Activated naive CD8-positive, alpha-beta T cell treated with anti-CD3 and anti-CD28 coated beads, Interleukin-2, amount 10 ng/mL, durations not matched to agents 7 days and 5 days (primary cell): ENCODE data around the gene F11. TPM values are rescaled to one million over a fixed set of nuclear protein-coding genes. Genes with fewer than 3 reads are reported as not detected.

Experiments used
- ATAC-seq: fragments of 150-1000 bp; cut with Tn5 transposase; one replicate; pipeline ENCODE4 v1.10.0; 2021; ENCODE audit warnings: low read depth, moderate library complexity
- POLR2A ChIA-PET: fragments of 350-600 bp; sonication (Branson Sonifier 250); formaldehyde crosslinking; loops from one replicate; lab custom pipeline; 2021; ENCODE audit warnings: antibody characterized with exemption; lab: Charles Lee
- DNase-seq: peaks from one replicate; pipeline ENCODE4 v3.0.0; 2021
- H3K27ac Mint-ChIP-seq: one replicate; pipeline ENCODE4 v1.8.0; 2022; ENCODE audit warnings: mild to moderate bottlenecking, mixed read lengths
- H3K27me3 Mint-ChIP-seq: one replicate; pipeline ENCODE4 v1.8.0; 2022; ENCODE audit warnings: mild to moderate bottlenecking, moderate library complexity, mixed read lengths
- H3K36me3 Mint-ChIP-seq: one replicate; pipeline ENCODE4 v1.8.0; 2021; ENCODE audit warnings: mild to moderate bottlenecking, mixed read lengths
- H3K4me1 Mint-ChIP-seq: one replicate; pipeline ENCODE4 v1.8.0; 2021; ENCODE audit warnings: mixed read lengths
- H3K4me3 Mint-ChIP-seq: one replicate; pipeline ENCODE4 v1.8.0; 2022; ENCODE audit warnings: mild to moderate bottlenecking, moderate library complexity, mixed read lengths
- H3K9me3 Mint-ChIP-seq: one replicate; pipeline ENCODE4 v1.8.0; 2021; ENCODE audit warnings: mixed read lengths
- total RNA-seq, 2 experiments: library from RNA; stranded (reverse); gene quantifications; one replicate each; pipeline ENCODE4 v1.2.3, GENCODE V29; 2021

The F11 gene
- total RNA-seq = not detected

DNA sequence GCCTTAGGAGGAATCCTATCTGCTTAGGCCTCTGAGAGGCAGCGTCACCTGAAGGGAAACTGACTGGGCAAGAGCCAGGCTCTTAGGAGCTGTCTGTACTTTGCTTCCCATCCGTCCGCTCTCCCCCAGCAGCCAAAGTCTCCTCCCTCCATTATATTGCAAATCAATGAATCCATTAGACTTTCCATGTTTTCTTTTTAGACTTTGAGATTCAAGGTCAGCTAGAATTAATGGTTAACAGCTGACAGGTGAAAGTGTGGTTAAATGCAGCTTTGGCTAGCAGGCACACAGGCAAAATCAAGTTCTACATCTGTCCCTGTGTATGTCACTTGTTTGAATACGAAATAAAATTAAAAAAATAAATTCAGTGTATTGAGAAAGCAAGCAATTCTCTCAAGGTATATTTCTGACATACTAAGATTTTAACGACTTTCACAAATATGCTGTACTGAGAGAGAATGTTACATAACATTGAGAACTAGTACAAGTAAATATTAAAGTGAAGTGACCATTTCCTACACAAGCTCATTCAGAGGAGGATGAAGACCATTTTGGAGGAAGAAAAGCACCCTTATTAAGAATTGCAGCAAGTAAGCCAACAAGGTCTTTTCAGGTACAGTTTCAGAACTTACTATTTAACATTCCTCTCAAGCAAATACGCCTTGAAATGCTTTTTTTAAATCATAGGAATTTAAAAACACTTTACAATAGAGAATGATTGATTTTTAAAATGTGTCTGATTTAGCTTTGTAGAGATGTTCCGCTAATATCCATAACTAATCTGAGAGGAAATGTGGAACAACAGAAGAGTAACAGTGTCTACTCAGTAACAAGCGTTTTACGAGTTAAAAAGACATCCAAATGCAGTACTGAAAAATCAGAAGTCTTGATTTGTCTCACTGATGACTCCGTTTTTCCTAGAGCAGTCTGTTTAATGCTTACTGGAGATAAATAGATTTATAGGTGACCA is at the start of gene F11:
Gene F11 (plus strand): TSS at position 507 of the 970 bp plus-strand sequence. CDS start 948 bp downstream, outside the sequence.
- no peaks in the 10 kb centered on the region for H3K36me3 Mint-ChIP-seq

DNA sequence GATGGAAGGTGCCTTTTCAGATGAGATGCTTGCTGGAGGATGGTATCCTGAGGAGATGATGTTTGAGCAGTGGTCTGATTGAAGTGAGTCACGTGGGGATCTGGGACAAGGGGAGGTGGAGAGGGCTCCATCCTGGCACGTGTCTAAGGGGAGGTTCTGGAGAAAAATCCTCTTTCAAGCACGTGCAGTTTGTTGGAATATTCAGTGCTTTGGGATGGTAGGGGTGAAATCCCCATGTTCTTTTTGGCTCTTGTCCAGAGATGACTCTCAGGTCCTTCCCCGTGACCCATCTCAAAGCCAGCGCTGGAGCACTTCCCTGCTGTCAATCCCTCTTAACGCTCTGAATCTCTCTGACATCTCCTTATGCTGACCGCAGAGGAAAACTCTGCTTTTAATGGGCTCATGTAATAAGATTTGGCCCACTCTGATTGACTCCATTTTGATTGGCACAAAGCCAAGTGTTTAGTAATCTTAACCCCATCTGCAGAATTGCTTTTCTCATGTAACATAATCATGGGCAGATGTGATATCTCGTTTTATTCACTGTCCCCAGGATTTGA is 49.4 kb upstream of the F11 start:
- POLR2A ChIA-PET = no interaction called here
- H3K36me3 Mint-ChIP-seq = peaks cover 2% of the 10 kb centered on the region
- DNase-seq = no peak
- no peak for ATAC-seq
- H3K4me1 Mint-ChIP-seq = no peaks in the 10 kb centered on the region
- peaks cover 2% of the 10 kb centered on the region for H3K9me3 Mint-ChIP-seq
- no peaks in the 10 kb centered on the region for H3K27me3 Mint-ChIP-seq
- H3K27ac Mint-ChIP-seq = no peak overlapping the region
- H3K4me3 Mint-ChIP-seq = no peak overlapping the region

More for the DNA sequence above, at the start of gene F11:
- Mint-ChIP-seq H3K27me3 (peaks cover 5% of the 10 kb centered on the region), H3K27ac (no peak within 1 kb of the TSS), H3K4me1 (no peaks in the 10 kb centered on the region), H3K9me3 (no peaks in the 10 kb centered on the region), H3K4me3 (no peak within 1 kb of the TSS)
- no peak for ATAC-seq
- no peak for DNase-seq
- POLR2A ChIA-PET = no interaction called here

DNA sequence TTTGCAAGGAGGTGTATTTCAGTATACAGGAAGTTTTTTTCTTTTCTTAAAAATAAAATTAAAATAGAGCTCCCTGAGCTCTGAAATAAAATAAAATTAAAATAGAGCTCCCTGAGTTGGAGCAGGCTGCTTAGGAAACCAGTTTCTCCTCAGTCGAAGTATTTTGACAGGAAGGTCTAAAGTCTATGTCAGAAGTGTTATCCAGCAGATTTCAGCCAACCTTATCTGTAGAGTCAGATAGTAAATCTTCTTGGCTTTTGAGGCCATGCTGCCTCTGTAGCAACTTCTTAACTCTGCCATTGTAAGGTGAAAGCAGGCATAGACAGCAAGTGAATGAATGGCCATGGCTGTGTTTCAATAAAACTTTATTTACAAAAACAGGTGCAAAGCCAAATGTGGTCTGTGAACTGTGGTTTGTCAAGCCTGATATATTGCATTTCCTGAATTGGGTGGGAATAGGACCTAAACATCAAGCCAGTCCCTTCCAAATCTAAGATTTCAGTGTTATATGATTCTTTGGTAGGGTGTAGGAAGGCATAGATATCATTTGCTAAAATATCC is 48.2 kb upstream of the F11 start:
- H3K36me3 Mint-ChIP-seq = no peaks in the 10 kb centered on the region
- H3K4me3 Mint-ChIP-seq = no peak overlapping the region
- no peaks in the 10 kb centered on the region for H3K4me1 Mint-ChIP-seq
- H3K27ac Mint-ChIP-seq = no peak overlapping the region
- no peak for DNase-seq
- H3K27me3 Mint-ChIP-seq = peaks cover 4% of the 10 kb centered on the region
- no peak for ATAC-seq
- POLR2A ChIA-PET = no interaction called here
- H3K9me3 Mint-ChIP-seq = peaks cover 2% of the 10 kb centered on the region

DNA sequence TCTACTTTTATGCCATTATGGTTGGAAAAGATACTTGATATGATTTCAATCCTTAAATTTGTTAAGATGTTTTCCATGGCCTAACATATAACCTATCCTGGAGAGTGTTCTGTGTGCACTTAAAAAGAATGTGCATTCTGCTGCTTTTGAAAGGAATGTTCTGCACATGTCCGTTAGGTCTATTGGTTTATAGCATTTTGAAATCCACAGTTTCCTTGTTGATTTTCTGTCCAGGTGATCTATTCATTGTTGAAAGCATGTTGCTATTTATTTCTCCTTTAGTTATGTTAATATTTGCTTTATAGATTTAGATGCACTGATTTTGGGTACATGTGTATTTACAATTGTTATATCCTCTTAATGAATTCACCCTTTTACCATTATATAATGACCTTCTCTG is 44.4 kb upstream of the F11 start:
- DNase-seq (no peak), ATAC-seq (no peak)
- Mint-ChIP-seq H3K27ac (no peak overlapping the region), H3K27me3 (peaks cover 4% of the 10 kb centered on the region), H3K36me3 (no peaks in the 10 kb centered on the region), H3K9me3 (peaks cover 11% of the 10 kb centered on the region), H3K4me1 (no peaks in the 10 kb centered on the region), H3K4me3 (no peak overlapping the region)
- POLR2A ChIA-PET = no interaction called here

DNA sequence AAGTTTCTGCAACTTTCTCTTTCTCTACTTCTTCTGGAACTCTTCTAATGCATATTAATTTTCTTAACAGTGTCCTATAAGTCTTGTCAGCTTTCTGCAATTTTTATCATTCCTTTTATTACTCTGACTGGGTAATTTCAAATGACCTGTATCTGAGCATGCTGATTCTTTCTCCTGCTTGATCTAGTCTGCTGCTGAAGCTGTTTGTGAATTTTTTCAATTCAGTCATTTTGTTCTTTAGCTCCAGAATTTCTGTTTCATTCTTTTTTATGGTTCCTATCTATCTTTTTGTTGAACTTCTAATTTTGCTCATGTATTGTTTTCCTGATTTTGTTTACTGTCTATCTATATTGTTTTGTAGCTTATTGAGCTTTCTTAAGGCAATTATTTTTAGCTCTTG is 40.1 kb upstream of the F11 start:
- Mint-ChIP-seq H3K27me3 (peaks cover 4% of the 10 kb centered on the region), H3K36me3 (no peaks in the 10 kb centered on the region), H3K27ac (no peak overlapping the region), H3K4me1 (no peaks in the 10 kb centered on the region), H3K4me3 (no peak overlapping the region), H3K9me3 (peaks cover 9% of the 10 kb centered on the region)
- DNase-seq = no peak
- POLR2A ChIA-PET = no interaction called here
- ATAC-seq = no peak

DNA sequence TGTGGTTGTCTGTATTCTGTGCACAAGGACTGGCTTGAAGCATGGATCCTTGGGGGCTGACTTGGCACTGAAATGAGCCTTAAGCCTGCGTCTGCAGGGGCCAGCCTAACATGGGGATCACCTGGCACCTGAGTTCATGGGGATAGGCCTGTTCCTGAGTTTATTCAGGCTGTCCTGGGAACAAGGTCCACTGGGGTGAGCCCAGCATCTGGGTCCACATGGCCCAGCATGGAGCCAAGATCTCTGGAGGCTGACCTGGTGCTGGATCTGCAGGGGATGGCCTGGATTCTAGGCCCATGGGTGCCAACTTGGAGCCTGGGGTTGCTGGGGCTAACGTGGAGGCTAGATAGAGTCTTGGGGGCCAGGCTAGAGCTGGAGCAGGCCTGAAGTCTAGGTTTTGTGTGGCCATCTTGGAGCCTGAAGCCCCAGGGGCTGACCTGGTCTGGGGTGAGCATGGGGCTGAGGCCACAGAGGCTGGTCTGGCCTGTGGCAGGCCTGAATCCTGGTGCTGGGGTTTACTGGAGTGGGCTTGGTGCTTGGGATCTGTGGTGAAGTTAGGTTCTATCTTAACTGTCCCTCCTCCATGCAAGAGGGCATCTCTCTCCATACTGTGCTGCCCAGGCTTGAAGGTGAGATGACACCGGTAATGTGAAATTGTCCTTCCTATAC is 39.3 kb upstream of the F11 start:
- no peak for ATAC-seq
- no peaks in the 10 kb centered on the region for H3K4me1 Mint-ChIP-seq
- H3K27me3 Mint-ChIP-seq = peaks cover 4% of the 10 kb centered on the region
- POLR2A ChIA-PET = no interaction called here
- H3K9me3 Mint-ChIP-seq = peaks cover 9% of the 10 kb centered on the region
- no peaks in the 10 kb centered on the region for H3K36me3 Mint-ChIP-seq
- no peak overlapping the region for H3K27ac Mint-ChIP-seq
- no peak for DNase-seq
- H3K4me3 Mint-ChIP-seq = no peak overlapping the region

DNA sequence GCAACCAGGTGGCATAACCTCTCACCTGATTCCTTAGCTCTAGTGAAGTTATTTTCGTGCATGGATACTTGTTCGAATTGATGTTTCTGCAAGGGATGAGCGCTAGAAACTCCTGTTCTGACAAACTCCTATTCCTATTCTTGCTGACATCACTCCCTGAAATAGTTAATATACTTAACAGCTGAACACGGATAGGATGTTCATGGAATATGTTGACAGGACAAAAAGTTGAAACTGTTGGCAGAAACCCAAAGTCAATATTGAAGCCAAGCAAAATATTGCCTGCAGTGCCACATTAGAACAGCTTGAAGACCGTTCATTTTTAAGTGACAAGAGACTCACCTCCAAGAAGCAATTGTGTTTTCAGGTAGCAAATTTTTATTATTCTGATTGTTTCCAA is 38.8 kb upstream of the F11 start, which contains the start of gene KLKB1:
Gene KLKB1 (plus strand): TSS at position 287 of the 400 bp plus-strand sequence. CDS start 689 bp downstream, outside the sequence.
- Mint-ChIP-seq H3K9me3 (peaks cover 9% of the 10 kb centered on the region), H3K4me3 (no peak within 1 kb of the TSS), H3K4me1 (no peaks in the 10 kb centered on the region), H3K36me3 (no peaks in the 10 kb centered on the region), H3K27me3 (peaks cover under 1% of the 10 kb centered on the region), H3K27ac (no peak within 1 kb of the TSS)
- ATAC-seq = no peak
- POLR2A ChIA-PET = no interaction called here
- DNase-seq = no peak

DNA sequence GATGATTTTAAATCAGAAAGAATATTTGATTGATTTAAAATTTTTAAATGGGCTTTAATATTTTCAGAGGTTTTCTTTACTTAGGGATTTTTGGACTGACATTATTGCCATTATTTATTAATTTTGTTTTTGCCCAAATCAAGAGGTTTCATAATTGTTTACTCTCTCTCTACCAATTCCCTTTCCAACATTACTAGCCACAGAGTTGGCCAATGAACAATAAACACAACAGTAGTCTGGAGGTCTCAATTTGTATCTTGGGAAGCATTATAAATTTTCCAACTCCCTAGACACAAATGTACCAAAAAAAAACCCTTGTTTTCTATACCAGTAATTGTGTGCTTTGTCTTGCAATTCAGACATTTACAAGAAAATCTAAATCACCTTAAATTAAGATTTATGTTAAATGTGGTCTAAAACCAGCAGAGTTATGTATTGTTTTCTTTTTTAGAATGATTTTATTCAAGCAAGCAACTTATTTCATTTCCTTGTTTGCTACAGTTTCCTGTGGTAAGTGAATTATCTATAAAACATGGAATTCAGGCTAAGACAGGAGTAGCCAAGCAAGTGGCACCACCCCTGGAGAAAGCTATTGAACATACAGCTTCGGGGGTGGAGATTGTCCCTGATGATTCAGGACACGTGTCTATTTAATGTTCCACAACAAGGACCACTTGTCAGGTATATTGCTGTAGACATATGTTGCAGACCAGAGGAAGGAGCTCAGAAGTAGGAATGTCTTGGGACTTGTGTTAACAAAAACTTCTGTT is 38.1 kb upstream of the F11 start:
- Mint-ChIP-seq H3K27ac (no peak overlapping the region), H3K9me3 (peaks cover 9% of the 10 kb centered on the region), H3K36me3 (no peaks in the 10 kb centered on the region), H3K4me1 (no peaks in the 10 kb centered on the region), H3K4me3 (no peak overlapping the region), H3K27me3 (no peaks in the 10 kb centered on the region)
- ATAC-seq = no peak
- no peak for DNase-seq
- POLR2A ChIA-PET = no interaction called here

DNA sequence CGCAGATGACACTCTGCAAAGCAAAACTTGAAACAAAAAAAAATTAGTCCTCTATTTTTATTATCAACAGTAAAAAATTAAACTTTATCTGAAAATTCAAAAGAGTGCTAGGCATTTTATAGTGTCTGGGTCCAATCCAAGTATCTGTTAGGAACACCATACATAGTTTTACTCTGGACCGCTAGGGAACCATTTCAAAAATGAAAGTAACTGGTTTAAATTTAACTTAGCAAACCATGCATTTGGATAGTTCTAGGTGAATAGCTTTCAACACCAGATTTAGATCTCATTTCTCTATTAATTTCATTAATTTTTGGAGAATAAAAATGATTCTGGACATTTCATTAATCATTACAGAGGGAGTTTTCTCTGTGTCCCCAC is 37.5 kb upstream of the F11 start:
- H3K4me3 Mint-ChIP-seq = no peak overlapping the region
- peaks cover 5% of the 10 kb centered on the region for H3K9me3 Mint-ChIP-seq
- DNase-seq (no peak), ATAC-seq (no peak)
- no peaks in the 10 kb centered on the region for H3K27me3 Mint-ChIP-seq
- H3K27ac Mint-ChIP-seq = no peak overlapping the region
- POLR2A ChIA-PET = no interaction called here
- no peaks in the 10 kb centered on the region for H3K4me1 Mint-ChIP-seq
- H3K36me3 Mint-ChIP-seq = no peaks in the 10 kb centered on the region

DNA sequence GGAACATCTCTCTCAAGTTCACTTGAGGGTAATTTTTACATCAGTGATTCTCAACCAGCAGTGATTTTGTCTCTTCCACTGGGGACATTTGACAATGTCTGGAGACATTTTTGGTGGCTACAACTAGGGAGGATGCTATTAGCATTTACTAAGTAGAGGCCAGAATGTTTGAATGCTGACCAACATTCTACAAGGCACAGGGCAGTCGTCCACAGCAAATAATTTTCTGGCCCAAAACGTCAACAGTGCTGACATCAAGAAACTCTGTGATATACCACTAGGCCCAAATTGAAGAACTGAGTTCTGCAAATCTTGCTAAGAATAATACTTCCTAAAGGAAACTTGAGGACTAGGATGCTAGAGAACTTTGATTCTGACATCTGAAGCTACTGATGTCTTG is 31.6 kb upstream of the F11 start:
- ATAC-seq (no peak), DNase-seq (no peak)
- no peaks in the 10 kb centered on the region for H3K36me3 Mint-ChIP-seq
- H3K4me3 Mint-ChIP-seq = no peak overlapping the region
- POLR2A ChIA-PET = no interaction called here
- no peaks in the 10 kb centered on the region for H3K9me3 Mint-ChIP-seq
- H3K27me3 Mint-ChIP-seq = no peaks in the 10 kb centered on the region
- H3K27ac Mint-ChIP-seq = no peak overlapping the region
- no peaks in the 10 kb centered on the region for H3K4me1 Mint-ChIP-seq

DNA sequence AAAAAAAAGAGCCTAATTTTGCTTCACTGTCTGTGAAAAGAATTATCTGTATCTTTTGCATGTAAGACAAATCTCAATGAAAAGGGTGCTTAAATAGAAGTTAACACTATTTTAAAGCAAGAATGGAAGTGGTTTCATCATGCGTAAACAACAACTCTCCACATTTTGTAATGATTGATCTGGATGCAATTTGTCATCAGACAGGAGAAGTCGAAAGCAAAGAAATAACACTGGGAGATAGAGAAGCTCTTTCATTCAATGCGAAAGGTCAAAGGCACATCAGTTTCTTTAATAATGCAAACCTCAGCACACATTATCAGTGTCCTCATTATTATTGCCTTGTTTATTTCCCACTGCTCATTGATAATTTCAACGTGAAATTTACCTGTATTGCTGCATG is 29.9 kb upstream of the F11 start:
- ATAC-seq (no peak), DNase-seq (no peak)
- POLR2A ChIA-PET = no interaction called here
- H3K9me3 Mint-ChIP-seq = no peaks in the 10 kb centered on the region
- no peaks in the 10 kb centered on the region for H3K4me1 Mint-ChIP-seq
- H3K4me3 Mint-ChIP-seq = no peak overlapping the region
- H3K27me3 Mint-ChIP-seq = no peaks in the 10 kb centered on the region
- H3K27ac Mint-ChIP-seq = no peak overlapping the region
- H3K36me3 Mint-ChIP-seq = no peaks in the 10 kb centered on the region

DNA sequence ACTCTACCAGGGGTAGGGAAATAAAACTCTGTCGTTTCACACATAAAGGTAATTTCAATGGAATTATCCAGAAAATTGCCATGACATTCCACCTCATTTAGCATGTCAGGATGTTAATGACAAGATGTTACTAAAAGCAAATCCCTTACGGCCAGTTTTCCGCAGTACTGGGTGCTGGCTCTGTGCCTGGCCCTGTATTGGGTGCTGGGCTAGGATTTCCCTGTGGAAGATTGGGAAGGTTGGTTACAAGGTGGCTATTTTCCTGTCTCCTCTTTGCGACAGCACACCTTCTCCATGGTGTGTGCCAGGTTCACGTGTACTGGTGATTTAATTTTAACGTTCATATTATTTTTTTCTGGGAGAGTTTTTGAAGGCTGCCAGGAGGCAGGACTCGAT is 25.5 kb upstream of the F11 start:
- POLR2A ChIA-PET = no interaction called here
- H3K4me1 Mint-ChIP-seq = no peaks in the 10 kb centered on the region

More for the DNA sequence above, 25.5 kb upstream of the F11 start:
- no peak for DNase-seq
- Mint-ChIP-seq H3K27ac (no peak overlapping the region), H3K27me3 (no peaks in the 10 kb centered on the region), H3K9me3 (no peaks in the 10 kb centered on the region), H3K36me3 (no peaks in the 10 kb centered on the region), H3K4me3 (no peak overlapping the region)
- no peak for ATAC-seq
